HL-60 (cell line): ENCODE measurements around the gene TBXAS1.

Source experiments
- DNase-seq, 2 experiments: peaks; one replicate each; pipeline ENCODE4 v3.0.0-alpha.2; 2010 to 2020; ENCODE audit warnings: low read depth in 1 of 2, low spot score in 1 of 2
- H3K27ac ChIP-seq: fragments of 250-450 bp; sonication (Bioruptor Pico); replicated peaks from 2 replicates; pipeline ENCODE4 v1.5.1; 2020; ENCODE audit warnings: mild to moderate bottlenecking, moderate library complexity
- H3K27me3 ChIP-seq: fragments of 250-450 bp; sonication (Bioruptor Pico); 2 replicates; pipeline ENCODE4 v1.5.1; 2021; ENCODE audit warnings: mild to moderate bottlenecking, moderate library complexity; ENCODE audit not compliant: insufficient read depth, poor library complexity, severe bottlenecking
- H3K4me3 ChIP-seq: replicated peaks from 2 replicates; pipeline ENCODE4 v1.5.1; 2011; ENCODE audit warnings: mild to moderate bottlenecking, control low read depth, low read length; ENCODE audit not compliant: insufficient read depth
- GABPA ChIP-seq: IDR thresholded peaks from 2 replicates; pipeline ENCODE4 v1.6.1; 2012; ENCODE audit warnings: low read depth
- POLR2AphosphoS5 ChIP-seq: IDR thresholded peaks from 2 replicates; pipeline ENCODE4 v1.6.1; 2012; ENCODE audit warnings: low read depth
- REST ChIP-seq: IDR thresholded peaks from 2 replicates; pipeline ENCODE4 v1.6.1; 2012; ENCODE audit warnings: low read depth; ENCODE audit not compliant: insufficient replicate concordance
- SPI1 ChIP-seq: IDR thresholded peaks from 2 replicates; pipeline ENCODE4 v1.6.1; 2012; ENCODE audit warnings: low read depth, mild to moderate bottlenecking, borderline replicate concordance
- TF ChIP-seq, protein P1 (sequence below): IDR thresholded peaks from one replicate; pipeline ENCODE4 v1.5.1; 2011; ENCODE audit warnings: low read length, control low read depth, inconsistent platforms; ENCODE audit not compliant: insufficient read depth

TBXAS1 gene

DNA sequence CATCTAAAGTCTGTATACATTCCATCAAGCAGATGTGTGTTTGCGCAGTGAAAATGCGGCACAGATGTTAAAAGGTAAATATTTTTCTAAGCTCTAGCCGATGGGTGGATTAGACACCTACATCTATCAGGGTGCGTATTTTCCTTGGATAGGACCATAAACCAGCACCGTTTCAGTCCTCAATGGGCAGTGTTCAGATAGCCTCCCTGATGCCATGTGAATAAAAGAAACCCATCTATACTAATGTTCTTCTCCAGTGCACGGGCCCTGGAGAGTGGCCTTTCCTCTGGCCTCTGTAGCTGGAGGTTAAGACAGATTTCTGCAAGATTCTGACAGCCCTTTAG lies 130.2 kb downstream of the TBXAS1 start:
- Histone ChIP-seq H3K27ac (no peak overlapping the region), H3K4me3 (no peak overlapping the region), H3K27me3 (no peaks in the 10 kb centered on the region)
- TF ChIP-seq SPI1 (no peak), POLR2AphosphoS5 (no peak), GABPA (no peak), REST (no peak)
- TF ChIP-seq, protein P1, sequence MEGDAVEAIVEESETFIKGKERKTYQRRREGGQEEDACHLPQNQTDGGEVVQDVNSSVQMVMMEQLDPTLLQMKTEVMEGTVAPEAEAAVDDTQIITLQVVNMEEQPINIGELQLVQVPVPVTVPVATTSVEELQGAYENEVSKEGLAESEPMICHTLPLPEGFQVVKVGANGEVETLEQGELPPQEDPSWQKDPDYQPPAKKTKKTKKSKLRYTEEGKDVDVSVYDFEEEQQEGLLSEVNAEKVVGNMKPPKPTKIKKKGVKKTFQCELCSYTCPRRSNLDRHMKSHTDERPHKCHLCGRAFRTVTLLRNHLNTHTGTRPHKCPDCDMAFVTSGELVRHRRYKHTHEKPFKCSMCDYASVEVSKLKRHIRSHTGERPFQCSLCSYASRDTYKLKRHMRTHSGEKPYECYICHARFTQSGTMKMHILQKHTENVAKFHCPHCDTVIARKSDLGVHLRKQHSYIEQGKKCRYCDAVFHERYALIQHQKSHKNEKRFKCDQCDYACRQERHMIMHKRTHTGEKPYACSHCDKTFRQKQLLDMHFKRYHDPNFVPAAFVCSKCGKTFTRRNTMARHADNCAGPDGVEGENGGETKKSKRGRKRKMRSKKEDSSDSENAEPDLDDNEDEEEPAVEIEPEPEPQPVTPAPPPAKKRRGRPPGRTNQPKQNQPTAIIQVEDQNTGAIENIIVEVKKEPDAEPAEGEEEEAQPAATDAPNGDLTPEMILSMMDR: no peak
- no peak for DNase-seq

- no peak for DNase-seq
- no peak overlapping the region for H3K4me3 ChIP-seq
- no peaks in the 10 kb centered on the region for H3K27me3 ChIP-seq
- H3K27ac ChIP-seq: no peak overlapping the region
- no peak for TF ChIP-seq REST
- no peak for TF ChIP-seq SPI1
- TF ChIP-seq, protein P1: no peak
- TF ChIP-seq POLR2AphosphoS5: no peak
- no peak for TF ChIP-seq GABPA
These were observed 130.7 kb downstream of the TBXAS1 start for GRCh38 chr7:139959718-139960117.

GRCh38 chr7:139960157-139960556 lies 131.1 kb downstream of the TBXAS1 start:
- Histone ChIP-seq H3K27ac (no peak overlapping the region), H3K27me3 (no peaks in the 10 kb centered on the region), H3K4me3 (no peak overlapping the region)
- no peak for DNase-seq
- TF ChIP-seq REST (no peak), GABPA (no peak), SPI1 (no peak), POLR2AphosphoS5 (no peak)
- TF ChIP-seq, protein P1: no peak
